Frontal cortex (tissue), 4 donors: Measurements from ENCODE around the gene SLC9A8. TPM values are rescaled to one million over a fixed set of nuclear protein-coding genes. Genes with fewer than 3 reads are reported as not detected.
A peak's percentile ranks its signal among the peaks of the same experiment; 100 is the strongest.

ENCODE experiments used
- DNase-seq, 2 donors: peaks; one replicate each; pipeline ENCODE4 v3.0.0; 2012; ENCODE audit warnings: low spot score in 2 of 2
- FAIRE-seq: peaks from 2 replicates; lab custom pipeline; 2012; peaks lifted over from hg19 to GRCh38; lab: Jason Lieb, UNC
- small RNA-seq: library from RNA; depleted of rRNA; stranded (forward); fragments of <200 nt; gene quantifications from one replicate; pipeline ENCODE3, GENCODE V24; 2014
- total RNA-seq: library from RNA; depleted of rRNA; stranded (reverse); fragments of >200 nt; gene quantifications from one replicate; pipeline ENCODE4 v1.2.3, GENCODE V29; 2014
- donor health status: control.
- donor health status: control.
- donor health status: control.

The SLC9A8 gene
- total RNA-seq, 1 donor from 2014 or later, result 4.5 TPM

- FAIRE-seq (no peak), DNase-seq (peak; percentile 94 to 97)
These were observed 123.8 kb downstream of the SLC9A8 start, which contains the start of gene RNF114 for GRCh38 chr20:49936153-49937026. Gene RNF114 (plus strand): TSS chr20:49936397. CDS start chr20:49936413, 16 bp downstream.

- DNase-seq (no peak), FAIRE-seq (no peak)
These were observed 124.7 kb downstream of the SLC9A8 start for GRCh38 chr20:49937027-49937929.

GRCh38 chr20:49938173-49939163, 125.8 kb downstream of the SLC9A8 start:
- no peak for FAIRE-seq
- DNase-seq, result no peak

DNA sequence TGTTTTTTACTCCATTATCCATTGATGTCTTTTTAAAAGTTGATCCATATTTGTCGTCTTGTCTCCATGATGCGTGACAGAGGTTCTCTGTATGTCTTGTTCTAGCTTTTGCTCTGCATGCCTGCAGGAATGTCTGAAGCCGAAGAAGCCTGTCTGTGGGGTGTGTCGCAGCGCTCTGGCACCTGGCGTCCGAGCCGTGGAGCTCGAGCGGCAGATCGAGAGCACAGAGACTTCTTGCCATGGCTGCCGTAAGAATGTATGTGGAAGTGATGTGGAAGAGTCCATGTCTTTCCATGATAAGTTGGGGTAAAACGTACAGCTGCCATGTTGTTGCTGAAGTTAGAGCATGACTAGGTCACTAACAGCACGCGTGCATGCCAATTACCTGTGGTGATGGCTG, 128.8 kb downstream of the SLC9A8 start:
- DNase-seq (no peak), FAIRE-seq (no peak)

Small RNAs within 50 kb of the gene (small RNA-seq; reads per million reads assigned to genes)
- gene RF00017 (not detected), gene RF00019 (not detected), gene RNU6-919P (not detected)

Other genes with a start within 250 kb of the SLC9A8 start
- 7.7 TPM for gene PTGIS, start 244.7 kb upstream of the SLC9A8 start, total RNA-seq
- gene B4GALT5, start 99.0 kb upstream of the SLC9A8 start, total RNA-seq, result 62.0 TPM
- gene SPATA2, start 102.7 kb downstream of the SLC9A8 start, total RNA-seq, result 2.0 TPM
- 31.0 TPM for gene RNF114, start 123.6 kb downstream of the SLC9A8 start, total RNA-seq
- gene SNAI1, start 170.2 kb downstream of the SLC9A8 start, total RNA-seq, result not detected